Natural killer cell (primary cell): ENCODE measurements around the gene MOB1A. TPM values are rescaled to one million over a fixed set of nuclear protein-coding genes. Genes with fewer than 3 reads are reported as not detected.

Source experiments
- ATAC-seq, 3 donors: fragments of 150-1000 bp in 2 of 3; fragments of 200-7000 bp in 1 of 3; cut with Tn5 transposase; 1 replicate in 1 of 3; 2 replicates in 2 of 3; pipeline ENCODE4 v1.10.0; 2021; ENCODE audit warnings: mild to moderate bottlenecking in 2 of 3, moderate library complexity in 2 of 3
- DNase-seq, 2 donors: peaks; one replicate each; pipeline versions ENCODE4 v3.0.0 to v3.0.0-alpha.2; 2013 to 2021; ENCODE audit warnings: mixed read lengths in 1 of 2
- H3K27ac ChIP-seq: one replicate; pipeline ENCODE4 v1.5.1; 2013; ENCODE audit warnings: mild to moderate bottlenecking, low read length
- H3K27me3 ChIP-seq: one replicate; pipeline ENCODE4 v1.6.1; 2013; ENCODE audit warnings: low read length; ENCODE audit not compliant: control insufficient read depth, insufficient read depth
- H3K36me3 ChIP-seq: one replicate; pipeline ENCODE4 v1.6.1; 2013; ENCODE audit warnings: low read length; ENCODE audit not compliant: control insufficient read depth, insufficient read depth
- H3K4me1 ChIP-seq: one replicate; pipeline ENCODE4 v1.6.1; 2013; ENCODE audit warnings: low read length; ENCODE audit not compliant: control insufficient read depth, insufficient read depth
- H3K4me3 ChIP-seq: one replicate; pipeline ENCODE4 v1.5.1; 2013; ENCODE audit warnings: low read length
- H3K9me3 ChIP-seq: one replicate; pipeline ENCODE4 v1.6.1; 2013; ENCODE audit warnings: low read length; ENCODE audit not compliant: control insufficient read depth, insufficient read depth
- H3K27ac Mint-ChIP-seq, 2 donors: one replicate each; pipeline ENCODE4 v1.8.0; 2022; ENCODE audit warnings: mild to moderate bottlenecking in 2 of 2, mixed read lengths in 2 of 2, moderate library complexity in 1 of 2
- H3K27me3 Mint-ChIP-seq, 2 donors: one replicate each; pipeline ENCODE4 v1.8.0; 2022; ENCODE audit warnings: low read depth in 2 of 2, mixed read lengths in 2 of 2
- H3K36me3 Mint-ChIP-seq: one replicate; pipeline ENCODE4 v1.8.0; 2022; ENCODE audit warnings: mixed read lengths
- H3K4me1 Mint-ChIP-seq, 2 donors: one replicate each; pipeline ENCODE4 v1.8.0; 2022; ENCODE audit warnings: mixed read lengths in 2 of 2
- H3K4me3 Mint-ChIP-seq: one replicate; pipeline ENCODE4 v1.8.0; 2022; ENCODE audit warnings: mild to moderate bottlenecking, moderate library complexity, mixed read lengths
- H3K9me3 Mint-ChIP-seq, 2 donors: one replicate each; pipeline ENCODE4 v1.8.0; 2022; ENCODE audit warnings: mixed read lengths in 2 of 2
- WGBS: methylation state at CpG from one replicate; pipeline ENCODE4 v1.1.7; 2013; ENCODE audit warnings: missing lambda C conversion rate; ENCODE audit not compliant: insufficient coverage; 5-methylcytosine and 5-hydroxymethylcytosine counted together
- intact Hi-C: fragments of 100-400 bp; cut with micrococcal nuclease; formaldehyde crosslinking; loops from one replicate; pipeline ENCODE4 v1.14.2; 2022
- total RNA-seq, 4 donors: library from RNA; stranded (reverse); fragments of 120-200 nt in 1 of 4; gene quantifications; one replicate each; pipeline versions ENCODE4 v1.2.3 to v1.2.4, GENCODE V29; 2013 to 2022
- TF ChIP-seq, protein P1 (sequence below): fragments of 200-600 bp; IDR thresholded peaks from one replicate; pipeline ENCODE4 v1.8.0; 2022; ENCODE audit warnings: antibody characterized with exemption

Gene MOB1A
- total RNA-seq, 3 donors from 2014 or later (not counting 1 experiment from before 2014, with no cell fraction given) = 211 to 239 (median 222) TPM

DNA sequence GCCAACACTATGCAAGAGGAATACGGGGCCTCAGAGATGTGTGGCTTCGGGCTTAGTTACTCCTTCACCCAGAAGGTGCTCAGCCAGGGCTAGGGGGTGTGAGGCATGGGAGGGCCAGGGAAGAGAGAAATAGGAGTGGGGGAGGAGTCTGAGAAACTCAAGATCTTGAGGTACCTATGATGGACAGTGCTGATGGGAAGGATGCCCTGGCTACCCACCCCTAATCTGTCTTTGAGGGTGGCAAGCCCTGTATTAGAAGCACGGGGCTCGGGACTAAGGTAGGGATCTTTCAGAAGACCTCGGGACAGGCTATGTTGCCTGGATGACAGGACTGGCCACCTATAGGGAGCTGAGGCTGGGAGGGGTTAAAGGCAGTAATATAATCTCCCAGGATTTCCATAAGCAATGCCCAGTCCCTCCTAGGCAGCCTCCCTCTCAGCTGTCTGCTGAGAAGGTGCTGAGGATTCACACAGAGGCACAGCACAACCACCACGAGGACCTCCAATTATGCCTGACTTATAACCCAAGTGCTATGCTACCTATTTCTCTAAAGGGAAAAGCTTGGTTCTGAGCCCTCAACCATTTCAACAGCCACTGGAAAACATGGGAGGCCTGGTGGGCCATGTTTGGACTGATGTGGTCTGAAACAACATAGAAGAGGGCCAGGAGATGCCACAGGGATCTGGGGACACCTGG is 43.1 kb upstream of the MOB1A start:
- no peaks in the 10 kb centered on the region for H3K4me1 Mint-ChIP-seq
- Histone ChIP-seq H3K4me1 (no peaks in the 10 kb centered on the region), H3K36me3 (peaks cover 15% of the 10 kb centered on the region), H3K27ac (no peak overlapping the region), H3K27me3 (no peaks in the 10 kb centered on the region), H3K4me3 (no peak overlapping the region), H3K9me3 (no peaks in the 10 kb centered on the region)
- ATAC-seq (no peak), DNase-seq (no peak)
- H3K4me3 Mint-ChIP-seq = no peak overlapping the region
- peak overlapping the region in 1 of 2 donors; percentile 35 for H3K27ac Mint-ChIP-seq
- H3K36me3 Mint-ChIP-seq = no peaks in the 10 kb centered on the region
- no peaks in the 10 kb centered on the region for H3K27me3 Mint-ChIP-seq
- TF ChIP-seq, protein P1, sequence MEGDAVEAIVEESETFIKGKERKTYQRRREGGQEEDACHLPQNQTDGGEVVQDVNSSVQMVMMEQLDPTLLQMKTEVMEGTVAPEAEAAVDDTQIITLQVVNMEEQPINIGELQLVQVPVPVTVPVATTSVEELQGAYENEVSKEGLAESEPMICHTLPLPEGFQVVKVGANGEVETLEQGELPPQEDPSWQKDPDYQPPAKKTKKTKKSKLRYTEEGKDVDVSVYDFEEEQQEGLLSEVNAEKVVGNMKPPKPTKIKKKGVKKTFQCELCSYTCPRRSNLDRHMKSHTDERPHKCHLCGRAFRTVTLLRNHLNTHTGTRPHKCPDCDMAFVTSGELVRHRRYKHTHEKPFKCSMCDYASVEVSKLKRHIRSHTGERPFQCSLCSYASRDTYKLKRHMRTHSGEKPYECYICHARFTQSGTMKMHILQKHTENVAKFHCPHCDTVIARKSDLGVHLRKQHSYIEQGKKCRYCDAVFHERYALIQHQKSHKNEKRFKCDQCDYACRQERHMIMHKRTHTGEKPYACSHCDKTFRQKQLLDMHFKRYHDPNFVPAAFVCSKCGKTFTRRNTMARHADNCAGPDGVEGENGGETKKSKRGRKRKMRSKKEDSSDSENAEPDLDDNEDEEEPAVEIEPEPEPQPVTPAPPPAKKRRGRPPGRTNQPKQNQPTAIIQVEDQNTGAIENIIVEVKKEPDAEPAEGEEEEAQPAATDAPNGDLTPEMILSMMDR = no peak
- H3K9me3 Mint-ChIP-seq = no peaks in the 10 kb centered on the region
- WGBS = 94% methylated on average over 6 of the region's 6 CpGs
- intact Hi-C loops = no loop called here

DNA sequence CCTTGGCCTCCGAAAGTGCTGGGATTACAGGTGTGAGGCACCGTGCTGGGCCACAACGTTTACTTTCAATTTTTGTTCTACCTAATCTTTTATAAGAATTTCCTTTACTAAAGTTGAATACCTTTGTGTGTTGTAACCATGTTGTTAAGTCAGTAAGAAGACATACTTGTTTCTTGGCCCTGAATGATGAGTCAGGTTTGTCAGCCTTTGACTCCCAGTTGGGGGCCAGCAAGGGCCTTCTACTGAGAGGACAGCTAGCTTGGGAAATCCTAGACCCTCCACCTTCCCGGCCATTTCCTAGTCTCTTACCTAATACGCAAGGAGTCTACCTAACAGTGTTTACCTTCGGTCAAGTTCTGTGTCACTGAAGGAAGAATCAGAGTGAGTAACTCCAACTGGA is 42.4 kb upstream of the MOB1A start:
- Histone ChIP-seq H3K4me3 (no peak overlapping the region), H3K27ac (no peak overlapping the region), H3K9me3 (no peaks in the 10 kb centered on the region), H3K27me3 (no peaks in the 10 kb centered on the region), H3K4me1 (no peaks in the 10 kb centered on the region), H3K36me3 (peaks cover 15% of the 10 kb centered on the region)
- no peaks in the 10 kb centered on the region for H3K36me3 Mint-ChIP-seq
- WGBS = 100% methylated on average over 5 of the region's 6 CpGs
- intact Hi-C loops = no loop called here
- H3K4me1 Mint-ChIP-seq = no peaks in the 10 kb centered on the region
- ATAC-seq (no peak), DNase-seq (no peak)
- peak overlapping the region in 1 of 2 donors; percentile 35 for H3K27ac Mint-ChIP-seq
- no peaks in the 10 kb centered on the region for H3K9me3 Mint-ChIP-seq
- TF ChIP-seq, protein P1 = no peak
- H3K27me3 Mint-ChIP-seq = no peaks in the 10 kb centered on the region
- H3K4me3 Mint-ChIP-seq = no peak overlapping the region

DNA sequence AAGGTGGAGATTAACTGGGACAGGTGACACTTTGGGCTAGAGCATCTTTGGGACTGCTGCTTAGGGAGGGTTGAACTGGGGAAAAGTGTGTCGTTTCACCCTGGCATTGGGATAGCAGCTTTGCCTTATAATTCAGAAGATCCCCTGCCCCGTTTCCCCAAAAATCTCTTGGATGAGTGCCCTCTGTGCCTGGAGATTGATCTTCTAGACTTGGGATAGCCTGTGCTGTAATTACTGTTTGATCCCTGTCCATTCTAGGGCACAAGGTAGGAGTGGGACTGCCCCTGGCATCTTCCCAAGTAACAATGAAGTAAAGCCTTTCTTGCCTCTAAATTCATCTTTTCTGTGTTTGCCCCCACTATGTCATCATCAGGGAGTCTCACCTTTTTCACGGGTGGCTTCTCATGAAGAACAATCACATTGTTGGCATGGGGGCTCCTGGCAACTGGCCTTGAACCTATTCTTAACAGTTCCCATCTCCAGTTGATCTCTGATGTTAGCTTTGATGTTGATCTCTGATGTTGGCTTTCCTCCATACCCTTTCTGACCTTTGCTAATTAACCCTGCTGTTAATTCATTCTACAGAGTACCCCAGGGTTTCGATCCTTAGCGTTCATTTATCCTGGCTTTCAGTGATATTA is 41.3 kb upstream of the MOB1A start:
- H3K27me3 Mint-ChIP-seq = no peaks in the 10 kb centered on the region
- no peaks in the 10 kb centered on the region for H3K4me1 Mint-ChIP-seq
- TF ChIP-seq, protein P1 = no peak
- no peak for ATAC-seq
- H3K4me3 Mint-ChIP-seq = no peak overlapping the region
- Histone ChIP-seq H3K9me3 (no peaks in the 10 kb centered on the region), H3K36me3 (peaks cover 18% of the 10 kb centered on the region), H3K4me1 (no peaks in the 10 kb centered on the region), H3K27ac (no peak overlapping the region), H3K4me3 (no peak overlapping the region), H3K27me3 (no peaks in the 10 kb centered on the region)
- no peaks in the 10 kb centered on the region for H3K36me3 Mint-ChIP-seq
- no peaks in the 10 kb centered on the region for H3K9me3 Mint-ChIP-seq
- DNase-seq = no peak
- 96% methylated on average over 5 of the region's 5 CpGs for WGBS
- intact Hi-C loops = no loop called here
- H3K27ac Mint-ChIP-seq = no peak overlapping the region
